HG02623 (cell line): ENCODE data around the gene MADCAM1.

ENCODE experiments used
- ATAC-seq: cut with Tn5 transposase; IDR thresholded peaks from one replicate; pipeline ENCODE4 v1.9.1; 2021; ENCODE audit warnings: moderate library complexity; ENCODE audit not compliant: unreplicated experiment

Gene MADCAM1

DNA sequence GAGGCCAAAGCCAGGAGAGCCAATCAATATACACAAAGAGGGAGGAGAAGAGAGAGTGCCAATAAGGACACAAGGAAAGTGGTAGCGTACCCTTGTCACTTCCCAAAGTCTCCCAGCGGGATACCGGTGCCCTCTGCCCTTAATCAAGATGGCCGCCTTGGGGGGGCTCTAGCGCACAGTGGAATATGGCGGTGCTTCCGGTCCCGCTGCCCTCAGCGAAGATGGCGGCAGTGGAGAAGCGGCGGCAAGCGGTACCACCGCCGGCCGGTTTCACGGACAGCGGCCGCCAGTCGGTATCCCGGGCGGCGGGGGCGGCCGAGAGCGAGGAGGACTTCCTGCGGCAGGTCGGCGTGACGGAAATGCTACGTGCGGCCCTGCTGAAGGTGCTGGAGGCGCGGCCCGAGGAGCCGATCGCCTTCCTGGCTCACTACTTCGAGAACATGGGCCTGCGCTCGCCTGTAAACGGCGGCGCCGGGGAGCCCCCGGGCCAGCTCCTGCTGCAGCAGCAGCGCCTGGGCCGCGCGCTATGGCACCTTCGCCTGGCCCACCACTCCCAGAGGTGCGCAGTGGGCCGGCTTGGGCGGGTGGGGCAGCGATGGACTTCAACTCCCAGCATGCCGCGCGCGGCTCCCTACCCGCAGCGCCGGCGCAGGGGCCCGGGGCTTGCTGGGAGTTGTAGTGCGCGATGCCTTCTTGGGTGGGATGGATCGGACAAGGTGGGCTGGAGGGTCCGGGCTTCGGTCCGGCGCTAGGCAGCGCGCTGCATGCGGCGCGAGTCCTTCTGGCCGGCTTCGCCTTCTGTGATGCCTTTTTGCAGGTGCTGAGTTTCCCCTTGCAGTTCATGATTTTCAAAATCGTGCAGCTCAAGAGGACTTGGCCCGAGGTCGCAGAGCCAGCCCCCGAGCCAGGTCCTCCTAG lies 11.3 kb downstream of the MADCAM1 start, which contains the start of gene TPGS1:
TPGS1 (plus strand) TSS at position 212 of the 918 bp plus-strand sequence; CDS start at position 222, 10 bp downstream.
- ATAC-seq, result peak; percentile 43

DNA sequence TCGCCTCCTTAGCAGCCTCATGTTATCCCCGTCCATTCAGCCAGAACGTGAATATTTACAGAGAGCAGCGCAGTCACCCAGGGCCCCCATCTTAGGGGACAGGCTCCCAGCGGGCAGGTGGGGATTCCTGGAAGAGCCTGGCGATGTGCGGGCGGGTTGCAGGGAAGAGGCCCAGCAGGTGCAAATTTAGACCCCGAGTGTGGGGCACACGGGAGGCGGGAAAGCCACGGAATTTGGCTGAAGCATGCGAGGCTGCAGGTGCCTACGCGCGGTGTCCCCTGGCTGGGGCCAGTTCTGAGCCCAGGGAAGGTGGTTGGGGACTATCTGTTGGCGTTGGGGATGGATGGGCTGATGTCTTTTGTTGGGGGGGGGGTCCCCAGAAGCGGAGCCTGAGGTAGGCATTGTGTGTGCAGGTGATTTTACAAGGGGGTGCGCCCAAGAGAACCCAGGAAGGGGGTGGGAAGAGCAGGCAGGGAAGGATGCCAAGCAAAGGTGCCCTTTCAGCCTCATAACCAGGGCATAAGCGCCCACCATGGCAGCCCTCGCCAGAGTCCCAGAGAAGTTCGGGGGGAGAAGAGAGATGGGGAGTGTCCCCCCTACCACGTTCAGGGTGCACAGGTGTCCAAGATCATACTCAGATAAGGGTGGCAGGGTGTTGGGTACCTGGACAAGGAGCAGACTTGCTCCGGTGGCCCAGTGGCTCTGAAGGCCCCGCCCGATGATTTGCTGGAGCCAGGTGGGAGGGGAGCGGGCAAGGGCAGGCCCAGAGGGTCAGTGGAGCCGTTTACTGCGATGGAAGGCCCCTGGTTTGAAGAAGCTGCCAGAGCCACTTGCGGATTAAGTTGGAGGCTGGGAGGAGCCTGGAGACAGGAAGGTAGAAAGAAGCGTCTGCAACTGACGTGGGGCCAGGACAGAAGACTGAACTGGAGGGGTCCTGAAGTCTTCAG lies 12.2 kb downstream of the MADCAM1 start:
- no peak for ATAC-seq

DNA sequence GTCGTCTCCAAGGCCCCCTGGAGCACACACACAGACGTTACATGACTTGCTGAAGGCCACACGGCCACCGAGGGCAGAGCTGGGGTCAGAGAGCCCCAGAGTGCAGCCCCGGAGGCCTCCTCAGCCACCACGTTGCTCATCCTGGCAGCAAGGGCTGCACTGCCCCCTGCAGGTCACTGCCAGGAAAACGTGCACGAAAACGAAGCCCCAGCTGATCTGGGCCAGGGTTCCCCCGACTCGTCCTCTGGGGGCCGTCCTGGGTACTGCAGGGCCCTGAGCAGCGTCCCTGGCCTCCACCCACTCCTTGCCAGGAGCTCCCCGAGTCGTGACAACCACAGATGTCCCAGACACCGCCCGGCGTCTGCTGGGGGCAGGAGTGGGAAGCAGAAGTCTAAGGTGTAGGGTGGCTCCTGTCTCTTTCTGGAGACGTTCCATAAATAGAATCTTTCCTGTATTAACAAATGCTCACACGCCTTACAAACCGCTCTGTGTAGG lies 14.4 kb downstream of the MADCAM1 start:
- no peak for ATAC-seq

DNA sequence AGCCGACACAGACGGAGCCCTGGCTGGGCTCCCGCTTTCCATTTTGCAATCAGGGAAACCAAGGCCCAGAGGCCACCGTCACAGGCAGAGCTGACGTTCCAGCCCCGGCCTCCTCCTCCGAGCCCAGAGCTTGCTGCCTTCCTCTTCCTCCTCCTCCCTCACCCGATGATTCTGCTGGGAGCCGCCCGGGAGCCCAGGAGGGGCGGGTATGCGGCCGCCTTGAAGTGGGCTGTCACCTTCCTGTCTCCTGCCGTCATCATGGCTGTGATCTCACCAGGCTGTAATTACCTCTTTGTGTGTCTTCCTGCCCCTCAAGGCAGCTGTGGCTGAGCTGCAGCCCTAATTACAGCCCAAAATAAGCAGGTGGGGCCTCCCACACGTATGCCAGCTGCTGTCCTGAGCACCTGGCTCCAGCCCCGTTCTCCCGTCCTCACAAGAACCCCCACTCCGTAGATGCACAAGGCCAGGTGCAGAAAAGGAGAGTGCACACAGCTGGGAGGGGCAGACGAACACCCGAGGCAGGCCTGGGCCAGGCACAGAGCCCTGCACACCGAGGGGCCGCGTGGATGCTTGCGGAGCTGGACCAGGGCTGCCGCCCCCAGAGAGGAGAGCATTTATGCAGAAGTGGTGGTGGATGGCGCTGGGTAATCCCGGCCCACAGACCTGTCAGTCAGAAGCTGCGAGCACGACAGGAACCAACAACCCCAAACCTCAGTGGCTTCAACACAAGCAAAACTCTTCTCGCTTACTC lies 15.0 kb downstream of the MADCAM1 start:
- no peak for ATAC-seq

DNA sequence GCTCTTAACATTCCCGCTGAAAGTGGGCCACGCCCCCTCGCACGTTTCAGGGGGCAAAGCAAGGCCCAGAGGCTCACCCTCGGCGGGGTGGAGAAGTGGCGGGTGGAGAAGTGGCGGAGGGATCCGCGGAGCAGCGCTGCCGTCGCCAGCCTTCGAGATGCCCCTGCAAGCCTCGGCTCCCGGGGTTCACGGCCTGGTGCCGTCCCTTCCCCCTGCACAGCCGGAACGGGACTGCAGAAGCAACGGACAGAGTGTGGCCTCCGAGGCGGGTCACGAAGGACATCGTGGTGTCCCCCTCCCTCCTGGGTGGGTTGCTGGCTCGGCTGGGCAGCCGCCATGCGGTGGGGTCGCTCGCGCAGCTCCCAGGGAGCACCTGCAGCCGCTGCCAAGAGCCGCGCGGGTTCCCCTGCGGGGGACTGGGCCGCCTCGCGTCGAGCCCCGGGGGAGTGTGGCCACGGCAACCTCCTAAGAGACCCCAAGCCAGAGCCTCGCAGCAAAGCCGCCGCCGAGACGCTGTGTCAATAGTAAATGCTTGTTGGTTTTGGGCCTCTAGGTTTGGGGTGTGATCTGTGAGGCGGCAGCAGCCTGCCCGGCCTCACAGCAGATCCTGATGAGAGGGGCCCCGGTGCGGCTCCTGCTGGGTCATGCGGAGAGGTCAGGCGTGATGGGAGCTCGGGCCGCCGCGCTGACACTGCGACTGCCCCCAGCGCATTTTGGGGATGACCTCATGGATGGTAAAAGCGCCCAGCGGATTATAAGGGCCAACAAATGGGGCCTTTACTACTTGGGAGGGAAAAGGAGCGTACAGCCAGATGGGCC lies 16.5 kb downstream of the MADCAM1 start:
- ATAC-seq, result no peak

DNA sequence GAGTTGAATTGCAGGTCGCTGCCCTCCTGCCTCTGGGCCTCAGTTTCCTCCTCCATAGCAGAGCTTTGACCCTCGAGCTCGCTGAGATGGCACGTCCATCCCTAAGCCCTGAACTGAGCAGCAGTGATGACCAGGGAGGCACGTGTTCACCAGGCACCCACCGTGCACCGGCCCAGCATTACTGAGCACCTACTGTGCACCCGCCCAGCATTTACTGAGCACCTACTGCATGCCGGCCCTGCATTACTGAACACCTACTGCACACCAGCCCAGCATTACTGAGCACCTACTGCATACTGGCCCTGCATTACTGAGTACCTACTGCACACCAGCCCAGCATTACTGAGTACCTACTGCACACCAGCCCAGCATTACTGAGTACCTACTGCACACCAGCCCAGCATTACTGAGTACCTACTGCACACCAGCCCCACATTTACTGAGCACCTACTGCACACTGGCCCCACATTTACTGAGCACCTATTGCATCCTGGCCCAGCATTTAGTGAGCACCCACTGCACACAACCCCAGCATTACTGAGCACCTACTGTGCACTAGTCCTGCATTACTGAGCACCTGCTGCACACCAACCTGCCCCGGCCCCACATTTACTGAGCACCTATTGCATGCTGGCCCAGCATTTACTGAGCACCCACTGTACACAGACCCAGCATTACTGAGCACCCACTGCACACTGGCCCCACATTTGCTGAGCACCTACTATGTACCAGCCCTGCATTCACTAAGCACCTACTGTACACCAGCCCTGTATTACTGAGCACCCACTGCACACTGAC lies 17.3 kb downstream of the MADCAM1 start:
- ATAC-seq, result no peak

DNA sequence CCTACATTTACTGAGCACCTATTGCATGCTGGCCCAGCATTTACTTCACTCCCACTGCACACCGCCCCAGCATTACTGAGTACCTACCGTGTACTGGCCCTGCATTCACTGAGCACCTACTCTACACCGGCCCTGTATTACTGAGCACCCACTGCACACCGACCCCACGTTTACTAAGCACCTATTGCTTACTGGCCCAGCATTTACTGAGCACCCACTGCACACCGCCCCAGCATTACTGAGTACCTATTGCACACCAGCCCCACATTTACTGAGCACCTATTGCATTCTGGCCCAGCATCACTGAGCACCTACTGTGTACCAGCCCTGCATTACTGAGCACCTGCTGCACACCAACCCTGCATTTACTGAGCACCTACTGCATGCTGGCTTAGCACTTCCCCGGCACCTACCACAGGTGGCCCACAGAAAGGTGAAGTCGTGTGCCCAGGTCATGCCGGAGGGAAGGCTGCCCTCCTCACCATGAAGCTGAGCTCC lies 17.9 kb downstream of the MADCAM1 start:
- no peak for ATAC-seq

DNA sequence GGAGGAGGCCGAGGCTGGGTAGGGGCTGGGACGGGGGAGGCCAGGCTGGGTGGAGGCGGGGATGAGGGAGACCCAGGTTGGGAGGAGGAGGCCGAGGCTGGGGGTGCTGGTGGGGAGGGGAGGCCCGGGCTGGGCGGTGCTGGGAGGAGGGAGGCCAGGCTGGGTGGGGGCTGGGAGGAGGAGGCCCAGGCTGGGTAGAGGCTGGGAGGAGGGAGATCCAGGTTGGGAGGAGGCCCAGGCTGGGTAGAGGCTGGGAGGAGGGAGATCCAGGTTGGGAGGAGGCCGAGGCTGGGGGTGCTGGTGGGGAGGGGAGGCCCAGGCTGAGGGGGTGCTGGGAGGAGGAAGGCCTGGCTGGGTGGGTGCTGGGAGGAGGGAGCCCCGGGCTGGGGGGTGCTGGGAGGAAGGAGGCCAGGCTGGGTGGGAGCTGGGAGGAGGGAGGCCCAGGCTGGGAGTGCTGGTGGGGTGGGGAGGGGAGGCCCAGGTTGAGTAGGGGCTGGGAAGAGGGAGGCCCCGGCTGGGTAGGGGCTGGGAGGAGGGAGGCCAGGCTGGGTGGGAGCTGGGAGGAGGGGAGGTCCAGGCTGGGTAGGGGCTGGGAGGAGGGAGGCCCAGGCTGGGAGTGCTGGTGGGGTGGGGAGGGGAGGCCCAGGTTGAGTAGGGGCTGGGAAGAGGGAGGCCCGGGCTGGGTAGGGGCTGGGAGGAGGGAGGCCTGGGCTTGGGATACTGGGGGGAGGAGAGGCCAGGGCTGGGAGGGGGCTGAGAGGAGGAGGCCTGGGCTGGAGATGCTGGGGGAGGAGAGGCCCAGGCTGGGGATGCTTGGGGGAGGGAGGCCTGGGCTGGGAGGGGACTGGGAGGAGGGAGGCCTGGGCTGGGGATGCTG lies 21.7 kb downstream of the MADCAM1 start:
- no peak for ATAC-seq

DNA sequence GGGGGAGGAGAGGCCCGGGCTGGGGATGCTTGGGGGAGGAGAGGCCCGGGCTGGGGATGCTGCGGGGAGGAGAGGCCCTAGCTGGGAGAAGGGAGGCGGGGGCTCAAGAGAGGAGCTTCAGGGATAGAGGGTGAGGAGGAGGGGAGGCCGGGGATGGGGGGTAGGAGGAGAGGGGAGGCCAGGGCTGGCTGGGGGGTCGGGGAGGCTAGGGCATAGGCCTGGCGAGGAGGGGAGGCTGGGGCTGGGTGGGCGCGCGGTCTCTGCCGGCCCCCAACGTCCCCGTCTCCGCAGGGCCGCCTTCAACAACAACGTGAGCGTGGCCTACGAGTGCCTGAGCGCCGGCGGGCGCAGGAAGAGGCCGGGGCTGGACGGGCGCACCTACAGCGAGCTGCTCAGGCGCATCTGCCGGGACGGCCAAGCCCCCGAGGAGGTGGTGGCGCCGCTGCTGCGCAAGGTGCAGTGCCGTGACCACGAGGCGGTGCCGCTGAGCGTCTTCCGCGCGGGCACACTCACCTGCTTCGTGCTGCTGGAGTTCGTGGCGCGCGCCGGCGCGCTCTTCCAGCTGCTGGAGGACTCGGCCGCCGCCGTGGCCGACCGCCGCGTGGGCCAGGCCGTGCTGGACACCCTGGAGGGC lies 22.4 kb downstream of the MADCAM1 start:
- no peak for ATAC-seq

DNA sequence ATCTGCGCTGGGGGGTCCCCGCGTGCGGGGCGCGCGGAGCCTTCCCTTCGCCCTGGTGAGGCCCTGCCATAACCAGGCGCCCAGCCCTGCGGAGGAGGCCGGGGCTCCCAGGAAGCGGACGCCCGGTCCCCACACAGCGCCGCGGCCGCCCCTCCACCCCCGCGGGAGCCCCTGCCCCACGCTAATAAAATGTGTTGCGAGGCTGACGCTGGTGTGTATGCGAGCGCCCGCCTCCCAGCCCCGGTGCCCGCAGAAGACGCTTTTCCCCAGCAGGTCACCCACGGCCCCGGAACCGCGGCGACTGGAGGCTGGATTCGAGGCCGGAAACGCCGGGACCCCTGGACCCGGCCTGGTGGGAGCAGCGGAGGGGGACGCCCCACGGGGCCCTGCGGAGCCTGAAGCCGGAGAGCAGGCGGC lies 23.2 kb downstream of the MADCAM1 start:
- no peak for ATAC-seq

DNA sequence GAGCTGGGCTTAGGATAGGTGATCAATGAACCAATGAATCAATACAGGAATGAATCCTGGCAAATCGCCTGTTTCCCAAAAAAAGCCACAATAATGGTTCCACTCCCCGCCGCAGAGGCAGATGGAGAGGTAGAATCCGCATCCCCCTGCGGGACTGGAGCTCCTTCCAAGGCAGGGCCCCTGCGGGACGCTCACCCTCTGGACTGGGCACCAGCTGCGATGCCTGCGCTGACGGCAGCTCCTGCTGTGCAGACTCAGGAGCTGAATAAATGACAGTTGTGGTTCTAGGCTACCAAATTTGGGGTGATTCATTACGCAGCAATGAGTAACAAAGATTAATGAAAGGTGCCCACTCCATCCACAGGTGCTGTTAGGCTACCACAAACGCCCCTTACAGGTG lies 26.4 kb downstream of the MADCAM1 start:
- ATAC-seq, result no peak

DNA sequence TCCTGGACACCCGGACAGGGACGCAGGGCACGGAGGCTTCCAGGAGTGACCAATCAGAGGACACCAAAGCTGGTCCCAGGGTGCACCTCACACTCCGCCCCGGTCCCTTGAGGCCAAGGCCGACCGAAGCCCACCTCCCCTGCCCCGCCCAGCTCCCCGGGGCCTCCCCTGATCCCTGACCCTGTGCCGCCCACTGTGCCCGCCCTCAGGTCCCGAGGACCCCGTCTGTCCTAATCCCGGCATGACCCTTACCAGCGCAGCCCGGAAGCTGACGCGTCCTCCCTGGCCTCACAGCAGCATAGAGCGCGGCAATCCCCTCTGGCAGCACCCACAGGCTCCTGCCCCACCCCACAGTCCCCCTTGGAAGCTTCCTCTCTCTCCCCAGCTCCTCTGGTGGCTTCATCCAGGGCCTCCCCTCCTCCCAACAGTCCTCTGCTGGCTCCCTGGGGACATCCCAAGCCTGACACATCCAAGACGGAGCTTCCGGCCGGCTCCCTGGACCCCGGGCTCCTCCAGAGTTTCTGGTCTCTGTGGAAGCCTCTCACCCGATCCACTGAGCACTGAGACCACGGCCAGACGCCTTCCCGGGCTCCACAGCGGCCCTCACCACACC lies 27.9 kb downstream of the MADCAM1 start:
- no peak for ATAC-seq

DNA sequence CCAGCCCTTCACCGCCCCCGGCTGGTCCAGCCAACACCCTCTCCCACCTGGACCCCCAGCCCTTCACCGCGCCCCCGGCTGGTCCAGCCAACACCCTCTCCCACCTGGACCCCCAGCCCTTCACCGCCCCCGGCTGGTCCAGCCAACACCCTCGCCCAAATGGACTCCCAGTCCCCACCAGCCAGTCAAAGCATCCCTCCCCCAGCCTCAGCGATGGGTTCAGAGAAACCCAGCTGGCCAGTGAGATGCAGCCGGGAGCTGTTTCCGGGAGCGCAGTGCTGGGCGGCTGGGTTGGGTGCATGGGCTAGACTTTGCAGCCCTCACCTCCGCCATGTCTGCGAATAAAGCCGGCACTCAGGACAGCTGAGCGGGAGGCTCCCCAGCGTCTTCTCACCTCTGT lies 28.7 kb downstream of the MADCAM1 start:
- ATAC-seq, result no peak

DNA sequence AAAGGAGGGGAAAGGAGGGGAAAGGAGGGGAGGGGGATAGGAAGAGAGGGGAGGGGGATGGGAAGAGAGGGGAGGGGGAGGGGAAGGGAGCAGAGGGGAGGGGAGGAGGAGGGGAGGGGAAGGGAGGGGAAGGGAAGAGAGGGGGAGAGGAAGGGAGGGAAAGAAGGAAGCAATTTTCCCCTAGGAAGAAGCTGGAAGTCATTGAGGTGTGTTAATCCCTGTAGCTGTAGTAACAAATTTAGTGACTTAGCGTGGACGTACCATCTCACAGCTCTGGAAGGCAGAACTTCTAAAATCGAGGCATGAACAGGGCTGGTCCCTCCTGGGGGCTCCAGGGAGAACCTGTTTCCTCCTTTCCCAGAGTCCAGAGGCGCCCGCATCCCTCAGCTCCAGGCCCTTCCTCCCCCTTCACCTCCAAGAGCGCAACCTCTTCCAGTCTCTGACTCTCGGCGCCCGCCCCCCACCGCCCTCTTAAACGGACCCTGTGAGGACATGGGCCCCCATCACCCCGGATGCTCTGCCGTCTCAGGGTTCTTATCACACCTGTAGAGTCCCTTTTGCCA lies 29.7 kb downstream of the MADCAM1 start:
- ATAC-seq, result no peak

DNA sequence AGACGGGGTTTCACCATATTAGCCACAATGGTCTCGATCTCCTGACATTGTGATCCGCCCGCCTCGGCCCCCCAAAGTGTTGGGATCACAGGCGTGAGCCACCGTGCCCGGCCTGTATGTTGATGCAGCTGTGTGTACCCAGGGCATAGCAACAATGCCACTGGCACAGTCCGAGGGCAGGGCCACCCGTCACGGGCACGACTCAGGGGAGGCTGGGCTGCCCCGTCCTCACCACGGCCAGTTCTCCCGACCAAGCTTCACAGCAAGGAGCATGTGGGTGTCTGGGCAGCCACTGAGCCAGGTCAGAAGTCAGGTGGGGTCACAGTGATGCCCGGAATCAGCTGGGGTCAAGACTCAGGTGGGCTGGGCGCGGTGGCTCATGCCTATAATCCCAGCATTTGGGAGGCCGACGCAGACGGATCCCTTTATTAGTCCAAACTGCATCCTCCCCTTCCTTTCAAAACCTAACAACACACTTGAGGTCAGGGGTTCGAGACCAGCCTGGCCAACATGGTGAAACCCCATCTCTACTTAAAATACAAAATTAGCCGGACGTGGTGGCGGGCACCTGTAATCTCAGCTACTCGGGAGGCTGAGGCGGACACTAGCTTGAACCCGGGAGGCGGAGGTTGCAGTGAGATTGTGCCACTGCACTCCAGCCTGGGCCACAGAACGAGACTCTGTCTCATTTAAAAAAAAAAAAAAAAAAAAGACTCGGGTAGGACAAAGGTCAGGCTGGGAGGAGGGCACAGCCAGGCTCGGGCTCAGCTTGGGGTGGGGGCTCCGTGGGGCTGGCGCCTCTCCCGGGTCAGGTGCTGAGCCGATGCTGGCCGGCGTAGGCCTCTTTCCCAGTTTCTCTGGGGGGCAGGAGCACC lies 34.1 kb downstream of the MADCAM1 start:
- no peak for ATAC-seq
